ENCODE data around the gene KDM4C. TPM values are rescaled to one million over a fixed set of nuclear protein-coding genes. Genes with fewer than 3 reads are reported as not detected.

Gene KDM4C
- total RNA-seq, 1 experiment from 2014 or later, result 13.5 TPM

Small RNAs within 50 kb of the gene (small RNA-seq; reads per million reads assigned to genes)
- gene SNRPEP2, result 0 to 0.12 reads per million in 2 experiments

Other genes starting within 250 kb of the KDM4C start
- gene GLDC, start 112.2 kb upstream of the KDM4C start, total RNA-seq (2014; rRNA removed; shearing (Covaris generic)), result 4.4 and 5.5 TPM in 2 replicates

Data from NCI-H460 (cell line).